Stomach (tissue), 9 donors: Measurements from ENCODE around the gene TRAF3. TPM values are rescaled to one million over a fixed set of nuclear protein-coding genes. Genes with fewer than 3 reads are reported as not detected.

ENCODE experiments used
- DNase-seq, 2 donors: peaks; one replicate each; pipeline versions ENCODE4 v3.0.0 to v3.0.0-alpha.2; 2013 to 2019
- H3K27ac ChIP-seq, 5 donors: fragments of 200-600 bp in 4 of 5; sonication (generic) in 4 of 5; one replicate each; pipeline ENCODE4 v1.5.1; 2013 to 2019; ENCODE audit warnings: mild to moderate bottlenecking in 1 of 5, moderate library complexity in 1 of 5
- H3K27me3 ChIP-seq, 3 donors: fragments of 200-600 bp; sonication (generic); one replicate each; pipeline ENCODE4 v1.5.1; 2017 to 2019; ENCODE audit warnings: mixed run types in 1 of 3
- H3K36me3 ChIP-seq, 4 donors: fragments of 200-600 bp; sonication (generic); 1 replicate in 3 of 4; 2 replicates in 1 of 4; pipeline ENCODE4 v1.5.1; 2016 to 2019
- H3K4me1 ChIP-seq, 4 donors: fragments of 200-600 bp; sonication (generic); one replicate each; pipeline ENCODE4 v1.5.1; 2016 to 2019
- H3K4me3 ChIP-seq, 4 donors: fragments of 200-600 bp; sonication (generic) in 3 of 4; one replicate each; pipeline ENCODE4 v1.5.1; 2016 to 2019; ENCODE audit warnings: mild to moderate bottlenecking in 1 of 4
- H3K9me3 ChIP-seq, 4 donors: fragments of 200-600 bp; sonication (generic); one replicate each; pipeline ENCODE4 v1.5.1; 2016 to 2019
- CTCF ChIP-seq, 7 experiments: fragments of 450-650 bp in 4 of 7; fragments of 200-600 bp in 3 of 7; sonication (generic) in 3 of 7; IDR thresholded peaks; one replicate each; pipeline ENCODE4 v1.5.1; 2016 to 2019; ENCODE audit warnings: antibody characterized with exemption in 7 of 7, control low read depth in 2 of 7, mild to moderate bottlenecking in 1 of 7
- EP300 ChIP-seq: sonication (generic); formaldehyde crosslinking; IDR thresholded peaks from one replicate; pipeline ENCODE4 v1.6.1; 2017; ENCODE audit warnings: antibody characterized with exemption
- POLR2A ChIP-seq, 4 donors: fragments of 450-650 bp; IDR thresholded peaks; one replicate each; pipeline ENCODE4 v1.6.1; 2016; ENCODE audit warnings: antibody characterized with exemption in 4 of 4, control low read depth in 2 of 4, mild to moderate bottlenecking in 1 of 4, moderate library complexity in 1 of 4
- POLR2AphosphoS5 ChIP-seq, 3 donors: sonication (generic); formaldehyde crosslinking; IDR thresholded peaks; one replicate each; pipeline ENCODE4 v1.6.1; 2016; ENCODE audit warnings: antibody characterized with exemption in 3 of 3
- WGBS, 5 donors: extraction: QIAGEN DNeasy Blood & Tissue Kit in 3 of 5; methylation state at CpG; one replicate each; pipeline versions ENCODE4 v1.1.5 to v1.1.7; 2013 to 2018; 5-methylcytosine and 5-hydroxymethylcytosine counted together
- intact Hi-C: fragments of 100-400 bp; cut with DNase I; formaldehyde crosslinking; loops from one replicate; pipeline ENCODE4 v1.15.1; 2023; ENCODE audit warnings: low total_unique reads
- polyA plus RNA-seq, 3 donors: library from polyadenylated mRNA; stranded (reverse); fragments of 200-250 nt; gene quantifications; one replicate each; pipeline ENCODE4 v1.2.3, GENCODE V29; 2013
- total RNA-seq, 5 donors: library from RNA; depleted of rRNA; stranded (reverse); fragments of >200 nt; gene quantifications; one replicate each; pipeline versions ENCODE4 v1.1.0 to v1.2.3, GENCODE V29; 2014 to 2016
- donor health status: healthy with polysubstance abuse.
- donor health status: Bipolar disorder and iron deficiency.
- donor health status: healthy.

TRAF3 gene
- total and polyA plus RNA-seq, 8 donors, result 3.5 to 30.1 (median 6.3) TPM

- WGBS, 5 donors, result 96 to 98% (median 97%) methylated on average over 17 to 22 of the region's 22 CpGs
- DNase-seq, result no peak
- H3K36me3 ChIP-seq, result peaks cover 6 to 79% (median 59%) of the 10 kb centered on the region in 4 donors
- TF ChIP-seq POLR2AphosphoS5 (IDR thresholded peaks at IDR 0.05) (no peak), CTCF (IDR thresholded peaks at IDR 0.05) (no peak), EP300 (no peak), POLR2A (IDR thresholded peaks at IDR 0.05) (no peak)
- no peaks in the 10 kb centered on the region for H3K4me1 ChIP-seq
- no peaks in the 10 kb centered on the region for H3K9me3 ChIP-seq
- no peaks in the 10 kb centered on the region for H3K27me3 ChIP-seq
- H3K4me3 ChIP-seq, result no peak overlapping the region
- intact Hi-C loops, result no loop called here
- H3K27ac ChIP-seq, result no peak overlapping the region
Observed at GRCh38 chr14:102885737-102886447, 108.6 kb downstream of the TRAF3 start.

DNA sequence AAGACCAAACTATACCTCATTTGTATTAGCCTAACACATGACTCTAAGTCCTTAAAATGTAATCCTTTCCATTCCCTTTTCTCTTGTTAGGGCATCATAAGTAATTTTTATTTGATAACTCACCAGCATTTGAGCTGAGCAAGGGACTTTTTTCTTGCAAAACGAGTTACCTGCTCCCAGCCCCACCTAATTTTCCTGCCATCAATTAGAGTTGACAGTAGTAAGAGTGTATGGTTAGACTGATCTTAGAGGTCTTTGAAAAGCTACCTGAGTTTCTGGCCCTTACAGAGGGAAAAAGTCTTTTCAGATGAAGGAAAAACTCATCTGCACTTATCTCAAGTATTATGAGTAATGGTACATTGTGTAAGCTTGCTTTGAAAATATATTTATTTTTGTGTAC, 111.5 kb downstream of the TRAF3 start:
- H3K36me3 ChIP-seq, result peaks cover 6 to 64% (median 61%) of the 10 kb centered on the region in 4 donors
- no peak overlapping the region for H3K4me3 ChIP-seq
- 42 to 70% (median 58%) methylated on average over 1 of the region's 1 CpG for WGBS, 5 donors
- no peaks in the 10 kb centered on the region for H3K9me3 ChIP-seq
- peaks cover 0 to 10% (median 4%) of the 10 kb centered on the region in 4 donors for H3K4me1 ChIP-seq
- no peak for DNase-seq
- no peaks in the 10 kb centered on the region for H3K27me3 ChIP-seq
- H3K27ac ChIP-seq, result no peak overlapping the region
- intact Hi-C loops, result no loop called here
- TF ChIP-seq POLR2A (IDR thresholded peaks at IDR 0.05), result no peak
- no peak for TF ChIP-seq CTCF (IDR thresholded peaks at IDR 0.05)
- TF ChIP-seq EP300, result no peak
- no peak for TF ChIP-seq POLR2AphosphoS5 (IDR thresholded peaks at IDR 0.05)

GRCh38 chr14:102889615-102890014, 112.4 kb downstream of the TRAF3 start:
- peaks cover 0 to 17% (median 4%) of the 10 kb centered on the region in 4 donors for H3K4me1 ChIP-seq
- 88 to 98% (median 97%) methylated on average over 7 of the region's 7 CpGs for WGBS, 5 donors

GRCh38 chr14:102891111-102891510, 113.9 kb downstream of the TRAF3 start:
- TF ChIP-seq CTCF (IDR thresholded peaks at IDR 0.05) (no peak), EP300 (no peak), POLR2A (IDR thresholded peaks at IDR 0.05) (no peak), POLR2AphosphoS5 (IDR thresholded peaks at IDR 0.05) (no peak)
- 86 to 92% (median 87%) methylated on average over 15 of the region's 15 CpGs for WGBS, 5 donors

More at GRCh38 chr14:102889615-102890014, 112.4 kb downstream of the TRAF3 start:
- no peak for TF ChIP-seq POLR2AphosphoS5 (IDR thresholded peaks at IDR 0.05)
- TF ChIP-seq POLR2A (IDR thresholded peaks at IDR 0.05), result no peak
- no peak for TF ChIP-seq CTCF (IDR thresholded peaks at IDR 0.05)
- TF ChIP-seq EP300, result no peak
- Histone ChIP-seq H3K27me3 (no peaks in the 10 kb centered on the region), H3K4me3 (no peak overlapping the region), H3K27ac (no peak overlapping the region), H3K36me3 (peaks cover 6 to 67% (median 59%) of the 10 kb centered on the region in 4 donors), H3K9me3 (no peaks in the 10 kb centered on the region)
- no peak for DNase-seq
- intact Hi-C loops, result no loop called here

More at GRCh38 chr14:102891111-102891510, 113.9 kb downstream of the TRAF3 start:
- no peak for DNase-seq
- Histone ChIP-seq H3K27ac (no peak overlapping the region), H3K9me3 (no peaks in the 10 kb centered on the region), H3K4me1 (peaks cover 0 to 17% (median 4%) of the 10 kb centered on the region in 4 donors), H3K36me3 (peaks cover 5 to 68% (median 54%) of the 10 kb centered on the region in 4 donors), H3K4me3 (no peak overlapping the region), H3K27me3 (no peaks in the 10 kb centered on the region)
- intact Hi-C loops, result no loop called here
